Superior temporal gyrus (tissue), 1 donor: ENCODE measurements around the gene EGLN2.
"Not testable (repeated sequence)": the region's sequence is repeated elsewhere in the genome, so short reads cannot be mapped to it uniquely, and the experiment has no call there.

Source experiments
- DNase-seq: peaks from one replicate; pipeline ENCODE4 v3.0.0-alpha.2; 2016; ENCODE audit errors: extremely low spot score

The EGLN2 gene

DNA sequence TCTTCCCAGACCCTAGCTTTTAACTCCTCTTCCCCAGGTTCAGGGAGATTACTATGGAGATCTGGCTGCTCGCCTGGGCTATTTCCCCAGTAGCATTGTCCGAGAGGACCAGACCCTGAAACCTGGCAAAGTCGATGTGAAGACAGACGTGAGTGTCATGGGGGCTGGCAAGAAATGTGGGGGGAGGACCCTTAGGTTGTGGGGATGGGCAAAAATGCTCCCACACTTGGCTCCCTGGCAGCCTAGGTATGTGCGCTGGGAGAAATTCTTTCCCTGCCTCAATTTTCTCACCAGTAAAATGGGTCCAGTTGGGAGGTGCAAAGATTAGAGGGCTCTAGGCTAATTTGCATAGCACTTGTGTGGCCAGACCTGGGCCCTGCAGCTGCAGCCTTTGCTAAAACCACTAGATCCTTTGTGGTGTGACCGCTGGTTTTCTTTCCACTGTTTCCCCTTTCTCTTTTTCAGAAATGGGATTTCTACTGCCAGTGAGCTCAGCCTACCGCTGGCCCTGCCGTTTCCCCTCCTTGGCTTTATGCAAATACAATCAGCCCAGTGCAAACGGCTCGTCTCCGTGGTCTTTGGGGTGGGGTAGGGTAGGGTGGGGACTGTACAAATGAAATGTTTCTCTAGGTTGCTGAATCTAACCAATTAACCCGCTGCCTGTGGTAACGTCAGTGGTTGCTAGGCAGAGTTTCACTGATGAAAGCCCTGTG, 21.9 kb upstream of the EGLN2 start:
- peak; percentile 98 for DNase-seq

- DNase-seq: no peak
Observed at GRCh38 chr19:40777645-40777936, 21.4 kb upstream of the EGLN2 start.

DNA sequence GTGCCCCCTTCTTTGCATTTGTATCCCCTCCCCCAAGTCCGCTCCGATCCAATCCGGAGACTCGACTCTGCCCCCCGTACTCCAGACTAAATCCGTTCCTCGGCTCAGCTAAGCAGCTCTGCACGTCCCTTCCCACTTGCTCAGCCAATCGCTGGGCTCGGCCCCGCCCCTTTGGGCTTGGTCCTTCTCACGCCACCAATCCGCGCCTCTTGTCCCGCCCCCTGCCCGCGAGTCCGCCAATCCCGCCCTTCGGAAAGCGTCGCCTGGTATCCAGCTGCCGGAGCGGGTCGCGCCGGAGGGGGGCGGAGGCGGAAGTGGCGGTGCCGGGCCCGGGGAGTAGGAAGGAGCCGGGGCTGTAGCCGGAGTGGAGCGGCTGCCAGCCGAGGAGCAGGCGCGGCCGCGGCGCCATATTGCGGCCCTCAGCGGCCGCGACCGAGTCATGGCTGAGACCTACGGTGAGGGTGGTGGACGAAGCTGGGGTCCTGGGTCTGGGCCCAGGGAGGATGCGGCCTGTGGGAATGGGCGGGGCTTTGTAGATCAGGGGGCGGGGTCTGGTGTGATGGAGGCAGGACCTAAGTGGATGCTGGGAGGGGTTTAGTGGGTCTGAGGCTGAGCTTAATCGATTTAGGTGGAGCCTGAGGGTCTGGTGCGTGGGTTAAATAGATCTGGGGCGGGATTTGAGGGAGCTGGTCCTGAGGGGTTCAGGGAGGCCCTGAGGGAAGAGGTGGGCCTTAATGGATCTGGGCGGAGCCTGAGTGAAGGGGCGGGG, 20.9 kb upstream of the EGLN2 start, which contains the start of gene RAB4B:
RAB4B (plus strand) TSS at position 311 of the 769 bp plus-strand sequence; CDS start at position 440, 129 bp downstream.
- DNase-seq: peak; percentile 99

DNA sequence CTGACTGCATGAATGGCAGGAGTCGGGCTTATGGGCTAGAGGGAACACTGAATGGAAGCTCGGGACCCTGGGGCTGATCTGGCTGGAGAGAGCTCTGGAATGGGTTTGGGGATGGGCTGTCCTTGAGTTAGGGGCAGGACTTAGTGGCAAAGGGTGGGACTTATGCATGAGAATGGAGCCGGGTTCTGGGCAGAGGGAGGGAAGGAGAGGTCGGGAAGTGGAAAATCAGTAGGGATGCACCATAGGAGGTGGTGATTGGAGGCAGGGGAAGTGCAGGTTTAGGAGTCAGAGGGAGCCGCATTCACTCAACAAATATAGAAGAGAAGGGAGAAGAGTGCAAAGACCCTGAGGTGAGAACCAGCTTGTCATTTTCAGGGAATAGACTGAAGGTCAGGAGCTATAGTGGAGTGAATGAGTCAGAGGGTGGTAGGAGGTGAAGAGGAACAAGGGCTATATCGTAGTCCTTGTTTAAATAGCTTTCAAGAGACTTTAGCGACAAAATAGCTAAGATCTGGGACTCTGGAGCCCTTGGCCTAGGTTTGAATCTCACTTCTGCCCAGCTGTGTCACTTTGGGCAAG, 20.2 kb upstream of the EGLN2 start:
- no peak for DNase-seq

DNA sequence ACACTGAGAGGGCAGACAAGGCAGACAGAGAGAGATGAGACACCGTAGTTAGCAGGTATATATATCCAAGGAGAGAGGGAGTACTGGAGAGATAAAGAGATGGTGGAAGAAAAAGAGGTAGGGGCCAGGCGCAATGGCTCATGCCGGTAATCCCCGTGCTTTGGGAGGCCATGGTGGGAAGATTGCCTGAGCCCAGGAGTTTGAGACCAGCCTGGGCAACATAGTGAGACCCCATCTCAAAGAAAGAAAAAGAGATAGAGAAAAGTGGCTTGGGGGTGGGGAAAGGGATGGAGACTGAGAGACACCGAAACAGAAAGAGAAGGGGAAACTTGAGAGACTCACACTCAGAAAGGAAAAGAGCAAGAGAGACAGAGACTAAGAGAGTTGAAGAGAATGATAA, 18.4 kb upstream of the EGLN2 start:
- no peak for DNase-seq

DNA sequence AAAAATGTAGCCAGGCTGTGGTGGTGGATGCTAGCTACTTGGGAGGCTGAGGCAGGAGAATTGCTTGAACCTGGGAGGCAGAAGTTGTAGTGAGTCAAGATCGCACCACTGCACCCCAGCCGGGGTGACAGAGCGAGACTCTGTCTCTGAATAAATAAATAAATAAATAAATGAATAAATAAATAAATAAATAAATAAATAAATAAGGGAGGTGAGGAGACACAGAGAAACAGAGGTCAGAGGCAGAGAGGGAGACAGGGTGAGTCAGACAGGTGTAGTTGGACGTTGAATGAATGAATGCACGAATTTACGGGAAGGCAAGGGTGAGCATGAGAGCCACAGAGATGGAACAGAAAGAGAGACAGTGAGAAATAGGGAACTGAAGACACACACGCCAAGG, 17.9 kb upstream of the EGLN2 start:
- DNase-seq: no peak

- no peak for DNase-seq
Observed at GRCh38 chr19:40783711-40784110, 15.3 kb upstream of the EGLN2 start.

DNA sequence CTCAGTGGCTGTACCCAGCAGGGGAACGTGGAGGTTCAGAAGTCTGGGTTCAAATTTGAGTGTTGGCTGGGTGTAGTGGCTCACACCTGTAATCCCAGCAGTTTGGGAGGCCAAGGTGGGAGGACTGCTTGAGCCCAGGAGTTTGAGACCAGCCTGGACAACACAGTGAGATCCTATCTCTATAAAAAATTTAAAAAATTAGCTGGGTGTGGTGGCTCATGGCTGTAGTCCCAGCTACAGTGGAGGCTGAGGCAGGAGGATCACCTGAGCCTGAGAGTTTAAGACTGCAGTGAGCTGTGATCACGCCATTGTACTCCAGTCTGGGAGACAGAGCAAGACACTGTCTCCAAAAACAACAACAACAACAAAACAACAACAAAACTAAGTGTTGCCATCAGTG, 14.8 kb upstream of the EGLN2 start:
- DNase-seq: not testable (repeated sequence)

- DNase-seq: no peak
Observed at GRCh38 chr19:40785526-40785925, 13.5 kb upstream of the EGLN2 start.

GRCh38 chr19:40786060-40787037, 12.6 kb upstream of the EGLN2 start:
- no peak for DNase-seq

- DNase-seq: no peak
Observed at GRCh38 chr19:40791349-40791748, 7.6 kb upstream of the EGLN2 start.

DNA sequence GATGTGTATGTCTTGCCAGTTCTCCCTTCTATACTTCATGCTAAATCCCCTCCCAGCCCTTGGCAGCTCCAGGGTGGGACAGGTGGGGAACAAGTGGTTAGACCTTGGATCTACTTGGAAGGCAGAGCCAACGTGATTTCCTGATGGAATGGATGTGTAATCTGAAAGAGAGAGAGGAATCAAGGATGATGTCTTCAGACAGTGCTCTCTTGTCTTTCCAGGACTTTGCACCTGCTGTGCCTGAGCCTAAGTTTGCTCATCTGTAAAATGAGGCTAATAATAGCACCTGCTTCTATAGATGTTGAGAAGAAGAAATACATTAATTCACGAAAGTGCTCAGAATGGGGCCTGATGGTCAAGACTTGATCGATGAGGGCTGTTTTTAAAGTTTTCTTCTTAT, 7.0 kb upstream of the EGLN2 start:
- no peak for DNase-seq

- no peak for DNase-seq
Observed at GRCh38 chr19:40797166-40797962, 1.6 kb upstream of the EGLN2 start.

GRCh38 chr19:40797963-40798682, 868 bp upstream of the EGLN2 start:
- peak; percentile 10 for DNase-seq

GRCh38 chr19:40799558-40800338, 757 bp downstream of the EGLN2 start:
- peak; percentile 15 for DNase-seq

- DNase-seq: no peak
Observed at GRCh38 chr19:40800339-40800996, 1.5 kb downstream of the EGLN2 start.

GRCh38 chr19:40800997-40801377, 2.0 kb downstream of the EGLN2 start:
- no peak for DNase-seq

DNA sequence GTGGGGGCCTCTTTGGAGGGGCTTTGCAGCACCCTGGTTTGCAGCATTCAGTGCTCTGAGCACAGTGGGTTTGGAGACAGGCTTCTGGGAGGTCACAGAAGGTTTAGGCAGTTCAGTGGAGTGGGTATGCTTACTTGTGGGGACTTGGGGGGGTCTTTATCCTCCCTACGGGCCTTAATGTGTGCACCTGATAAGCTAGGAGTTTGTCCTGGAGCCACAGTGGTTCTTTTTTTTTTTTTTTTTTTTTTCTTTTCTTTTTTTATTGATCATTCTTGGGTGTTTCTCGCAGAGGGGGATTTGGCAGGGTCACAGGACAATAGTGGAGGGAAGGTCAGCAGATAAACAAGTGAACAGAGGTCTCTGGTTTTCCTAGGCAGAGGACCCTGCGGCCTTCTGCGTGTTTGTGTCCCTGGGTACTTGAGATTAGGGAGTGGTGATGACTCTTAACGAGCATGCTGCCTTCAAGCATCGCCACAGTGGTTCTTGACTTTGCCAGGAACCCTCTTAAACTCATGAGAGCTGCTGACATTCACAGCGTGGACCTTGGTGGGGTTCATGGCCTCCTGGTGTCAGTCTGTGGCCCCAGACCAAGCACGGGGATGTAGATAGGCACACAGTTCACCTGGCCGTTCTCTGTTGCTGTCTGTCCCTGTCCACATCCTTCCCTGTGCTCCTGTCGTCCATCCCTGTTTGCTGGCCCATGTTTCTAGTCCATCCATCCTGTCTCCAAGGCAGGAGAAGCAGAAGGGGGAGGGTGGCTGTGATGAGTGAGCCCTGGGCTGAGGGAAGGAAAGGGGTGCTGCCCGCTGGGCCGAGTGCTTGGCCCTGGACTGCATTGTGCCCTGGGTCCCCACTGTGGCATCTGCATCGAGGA, 2.7 kb downstream of the EGLN2 start:
- no peak for DNase-seq
